GM12878 (cell line): Measurements from ENCODE around the gene PLOD2. TPM values are rescaled to one million over a fixed set of nuclear protein-coding genes. Genes with fewer than 3 reads are reported as not detected.

Experiments
- ATAC-seq: fragments of 200-7000 bp; cut with Tn5 transposase; 3 replicates; pipeline ENCODE4 v1.9.1; 2020; ENCODE audit warnings: mild to moderate bottlenecking, moderate library complexity
- BruUV-seq: library from RNA; stranded (reverse); fragments of 400-500 nt; replicated peaks from 2 replicates; lab custom pipeline; 2021; lab: Mats Ljungman, UMichigan
- CTCF ChIA-PET: fragments of 300-600 bp; sonication (Branson Sonifier 250); formaldehyde crosslinking; extraction: SDS; loops from one replicate; lab custom pipeline; 2021; ENCODE audit warnings: inconsistent platforms; lab: Yijun Ruan, JAX
- POLR2A ChIA-PET: fragments of 350-600 bp; formaldehyde crosslinking; extraction: SDS; loops from one replicate; lab custom pipeline; 2021; ENCODE audit warnings: inconsistent platforms; lab: Charles Lee
- RAD21 ChIA-PET: fragments of 300-600 bp; sonication (Branson Sonifier 250); formaldehyde crosslinking; loops from one replicate; lab custom pipeline; 2023; ENCODE audit warnings: antibody characterized with exemption; ENCODE audit not compliant: unreplicated experiment; lab: Charles Lee
- SMC1A ChIA-PET: fragments of 300-600 bp; sonication (Branson Sonifier 250); formaldehyde crosslinking; loops from one replicate; lab custom pipeline; 2023; ENCODE audit not compliant: unreplicated experiment, uncharacterized antibody; lab: Charles Lee
- DNase-seq: peaks from one replicate; pipeline ENCODE4 v3.0.0-alpha.2; 2011; ENCODE audit warnings: low read depth, low spot score
- FAIRE-seq: peaks from 3 replicates; lab custom pipeline; 2011; peaks lifted over from hg19 to GRCh38; lab: Jason Lieb, UNC
- H2AFZ ChIP-seq: 2 replicates; pipeline ENCODE4 v1.6.0; 2011; ENCODE audit warnings: low read depth, low read length, control low read depth; ENCODE audit not compliant: control insufficient read depth
- H3K27ac ChIP-seq: 2 replicates; pipeline ENCODE4 v1.5.1; 2011; ENCODE audit warnings: control low read depth; ENCODE audit not compliant: control insufficient read depth, insufficient read depth
- H3K27me3 ChIP-seq, 2 experiments: replicated peaks in 1 of 2; 2 replicates each; pipeline versions ENCODE4 v1.6.0 to v1.6.1; 2011; ENCODE audit warnings: low read length in 1 of 2; ENCODE audit not compliant: control insufficient read depth in 2 of 2, insufficient read depth in 2 of 2
- H3K36me3 ChIP-seq, 2 experiments: 2 replicates each; pipeline ENCODE4 v1.5.1; 2011; ENCODE audit warnings: low read length in 1 of 2; ENCODE audit not compliant: control insufficient read depth in 2 of 2, insufficient read depth in 2 of 2
- H3K4me1 ChIP-seq: 2 replicates; pipeline ENCODE4 v1.6.1; 2011; ENCODE audit warnings: mild to moderate bottlenecking, low read length, moderate library complexity, mixed read lengths; ENCODE audit not compliant: control insufficient read depth, insufficient read depth
- H3K4me2 ChIP-seq: 2 replicates; pipeline ENCODE4 v1.6.0; 2011; ENCODE audit warnings: control low read depth; ENCODE audit not compliant: control insufficient read depth, insufficient read depth
- H3K4me3 ChIP-seq: fragments of 200-600 bp; sonication (generic); 2 replicates; pipeline ENCODE4 v1.5.1; 2016
- H3K79me2 ChIP-seq: 2 replicates; pipeline ENCODE4 v1.6.0; 2011; ENCODE audit warnings: low read length; ENCODE audit not compliant: control insufficient read depth, insufficient read depth
- H3K9ac ChIP-seq: 2 replicates; pipeline ENCODE4 v1.8.0; 2011; ENCODE audit warnings: low read length, control low read depth, mixed read lengths; ENCODE audit not compliant: control insufficient read depth, insufficient read depth
- H3K9me3 ChIP-seq: replicated peaks from 3 replicates; pipeline ENCODE4 v1.5.1; 2011; ENCODE audit warnings: mild to moderate bottlenecking, low read length; ENCODE audit not compliant: control insufficient read depth, insufficient read depth
- H4K20me1 ChIP-seq: 2 replicates; pipeline ENCODE4 v1.6.0; 2011; ENCODE audit not compliant: control insufficient read depth, insufficient read depth
- CREM ChIP-seq: IDR thresholded peaks from 2 replicates; pipeline ENCODE4 v1.6.1; 2014; ENCODE audit warnings: antibody characterized with exemption, low read depth
- ESRRA ChIP-seq: IDR thresholded peaks from 2 replicates; pipeline ENCODE4 v1.6.1; 2012; ENCODE audit warnings: mild to moderate bottlenecking, low read length, improper control_type of control experiment
- FOXM1 ChIP-seq: IDR thresholded peaks from 2 replicates; pipeline ENCODE4 v1.6.1; 2012; ENCODE audit warnings: low read depth, mild to moderate bottlenecking, inconsistent platforms, low read length, moderate library complexity
- GABPA ChIP-seq: IDR thresholded peaks from 2 replicates; pipeline ENCODE4 v1.6.1; 2014; ENCODE audit warnings: antibody characterized with exemption, low read depth, mild to moderate bottlenecking, inconsistent platforms
- HSF1 ChIP-seq: fragments of 150-350 bp; IDR thresholded peaks from 2 replicates; pipeline ENCODE4 v1.6.1; 2014; ENCODE audit warnings: mild to moderate bottlenecking, low read depth, low read length
- IRF3 ChIP-seq: fragments of 450-650 bp; IDR thresholded peaks from 2 replicates; pipeline ENCODE4 v1.6.1; 2014; ENCODE audit warnings: mild to moderate bottlenecking
- JUNB ChIP-seq: IDR thresholded peaks from 2 replicates; pipeline ENCODE4 v1.6.1; 2016; ENCODE audit warnings: antibody characterized with exemption, mild to moderate bottlenecking
- MLLT1 ChIP-seq: fragments of 450-650 bp; IDR thresholded peaks from 2 replicates; pipeline ENCODE4 v1.6.1; 2016; ENCODE audit warnings: mild to moderate bottlenecking
- NKRF ChIP-seq: fragments of 450-650 bp; conservative IDR thresholded peaks from 2 replicates; pipeline ENCODE4 v1.6.1; 2017; ENCODE audit warnings: mild to moderate bottlenecking, moderate library complexity
- PAX5 ChIP-seq: IDR thresholded peaks from 2 replicates; pipeline ENCODE4 v1.6.1; 2011; ENCODE audit warnings: low read depth, low read length, borderline replicate concordance
- PAX8 ChIP-seq: fragments of 450-650 bp; IDR thresholded peaks from 2 replicates; pipeline ENCODE4 v1.6.1; 2017; ENCODE audit warnings: mild to moderate bottlenecking, moderate library complexity
- RCOR1 ChIP-seq: conservative IDR thresholded peaks from 2 replicates; pipeline ENCODE4 v1.6.1; 2012; ENCODE audit warnings: low read depth, low read length, improper control_type of control experiment
- SIN3A ChIP-seq: IDR thresholded peaks from 2 replicates; pipeline ENCODE4 v1.6.1; 2012; ENCODE audit warnings: low read depth, low read length, improper control_type of control experiment
- SMAD1 ChIP-seq: fragments of 450-650 bp; IDR thresholded peaks from 2 replicates; pipeline ENCODE4 v1.6.1; 2018; ENCODE audit warnings: mild to moderate bottlenecking, low read depth; ENCODE audit not compliant: partially characterized antibody
- SMC3 ChIP-seq: IDR thresholded peaks from 2 replicates; pipeline ENCODE4 v1.6.1; 2011; ENCODE audit warnings: low read length, improper control_type of control experiment, borderline replicate concordance
- WRNIP1 ChIP-seq: IDR thresholded peaks from 2 replicates; pipeline ENCODE4 v1.6.1; 2011; ENCODE audit warnings: low read depth, low read length, improper control_type of control experiment, borderline replicate concordance
- ZNF274 ChIP-seq: IDR thresholded peaks from one replicate; pipeline ENCODE4 v1.8.0; 2011; ENCODE audit not compliant: insufficient read length, insufficient read depth
- WGBS: methylation state at CpG from one replicate; pipeline ENCODE4 v1.1.6; 2016; ENCODE audit warnings: low lambda C conversion rate; ENCODE audit not compliant: insufficient replicate concordance, insufficient coverage; ENCODE audit errors: missing lambda C conversion rate; 5-methylcytosine and 5-hydroxymethylcytosine counted together
- in situ Hi-C: fragments of 300-500 bp; cut with MboI; formaldehyde crosslinking; loops from 9 replicates; pipeline ENCODE4 v1.14.3; 2018; ENCODE audit warnings: mixed read lengths
- intact Hi-C: fragments of 100-400 bp; cut with micrococcal nuclease; formaldehyde crosslinking; loops from one replicate; pipeline ENCODE4 v1.14.2; 2022; ENCODE audit not compliant: unreplicated experiment
- polyA plus RNA-seq, 11 experiments: library from polyadenylated mRNA; depleted of rRNA in 4 of 11; unstranded in 6 of 11; stranded (reverse) in 5 of 11; fragments of >200 nt; fragmentation: Nextera tagmentation in 4 of 11; fragmentation: Illumina TruSeq in 1 of 11; extraction: Ambion mirVana in 4 of 11; extraction: Trizol in 1 of 11; gene quantifications; 1 replicate in 1 of 11; 2 replicates in 10 of 11; pipeline versions ENCODE4 v1.2.1 to v1.2.3, GENCODE V29; 2011 to 2016; ENCODE audit warnings: inconsistent platforms in 2 of 11, missing spikeins in 2 of 11, low read depth in 1 of 11
- total RNA-seq, 4 experiments: library from RNA; depleted of rRNA in 3 of 4; stranded (reverse); fragments of >200 nt in 3 of 4; fragmentation: Illumina TruSeq in 1 of 4; extraction: Trizol in 1 of 4; gene quantifications; 2 replicates each; pipeline versions ENCODE4 v1.2.1 to v1.2.3, GENCODE V29; 2013 to 2021
- TF ChIP-seq, protein P1 (sequence below): IDR thresholded peaks from 2 replicates; pipeline ENCODE4 v1.6.1; 2012; ENCODE audit warnings: low read depth, low read length, improper control_type of control experiment

PLOD2 gene
- total and polyA plus RNA-seq, 10 of the 15 experiments (the other 5 are each of a cell fraction or from before 2014, with no cell fraction given) = 0.03 to 0.56 (median 0.33) TPM; not detected in 4

DNA sequence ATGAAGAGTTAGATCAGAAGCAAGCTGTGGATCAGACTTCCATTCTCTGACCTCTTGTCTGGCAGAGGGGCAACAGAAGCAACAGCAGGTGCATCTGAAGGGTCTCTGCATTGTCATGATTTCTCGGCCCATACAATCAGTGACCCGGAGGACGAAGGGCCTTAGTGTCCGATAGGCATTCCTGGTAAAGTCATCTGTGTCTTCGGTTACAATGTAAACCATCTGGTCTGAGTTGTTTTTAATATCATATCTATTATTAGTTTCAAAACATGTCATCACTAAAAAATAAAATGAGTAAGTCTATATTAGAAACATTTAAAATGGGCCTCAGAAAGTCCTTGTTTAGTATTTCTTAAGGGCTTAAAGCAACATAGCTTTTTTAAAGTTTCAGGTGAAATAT is 38.8 kb upstream of the PLOD2 start:
- DNase-seq (no peak), ATAC-seq (no peak), FAIRE-seq (no peak)
- no TSS peak for BruUV-seq
- ChIA-PET RAD21 (no interaction called here), CTCF (no interaction called here), POLR2A (no interaction called here), SMC1A (no interaction called here)
- in situ Hi-C loops (loop anchor here (25.0 kb wide), 1 partner anchor 412 kb away; no protein-coding TSS in a partner anchor), intact Hi-C loops (no loop called here)
- no peaks in the 10 kb centered on the region for H4K20me1 ChIP-seq
- no peak overlapping the region for H3K9ac ChIP-seq
- H3K27ac ChIP-seq = no peak overlapping the region
- no peaks in the 10 kb centered on the region for H3K9me3 ChIP-seq
- no peak overlapping the region for H3K4me3 ChIP-seq
- TF ChIP-seq SIN3A = no peak
- TF ChIP-seq, protein P1, sequence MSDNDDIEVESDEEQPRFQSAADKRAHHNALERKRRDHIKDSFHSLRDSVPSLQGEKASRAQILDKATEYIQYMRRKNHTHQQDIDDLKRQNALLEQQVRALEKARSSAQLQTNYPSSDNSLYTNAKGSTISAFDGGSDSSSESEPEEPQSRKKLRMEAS = no peak
- no peak for TF ChIP-seq SMAD1
- TF ChIP-seq WRNIP1 = no peak
- TF ChIP-seq IRF3 = no peak
- TF ChIP-seq PAX5 = no peak
- TF ChIP-seq MLLT1 = no peak
- no peak for TF ChIP-seq RCOR1
- TF ChIP-seq CREM = no peak
- no peak for TF ChIP-seq JUNB
- no peak for TF ChIP-seq GABPA
- TF ChIP-seq SMC3 = no peak
- no peak for TF ChIP-seq HSF1
- no peak for TF ChIP-seq NKRF
- no peak for TF ChIP-seq ZNF274
- TF ChIP-seq PAX8 = no peak
- TF ChIP-seq ESRRA = no peak
- TF ChIP-seq FOXM1 = no peak
- H3K4me1 ChIP-seq = no peaks in the 10 kb centered on the region
- H3K27me3 ChIP-seq = no peaks in the 10 kb centered on the region
- no peak overlapping the region for H2AFZ ChIP-seq
- no peaks in the 10 kb centered on the region for H3K79me2 ChIP-seq
- no peaks in the 10 kb centered on the region for H3K36me3 ChIP-seq
- H3K4me2 ChIP-seq = no peak overlapping the region
- 75% methylated on average over 5 of the region's 5 CpGs for WGBS
